GM19043 (cell line): ENCODE results near the gene LUC7L2.
"Not testable (repeated sequence)": the region's sequence is repeated elsewhere in the genome, so short reads cannot be mapped to it uniquely, and the experiment has no call there.

ENCODE experiments used
- ATAC-seq: cut with Tn5 transposase; IDR thresholded peaks from one replicate; pipeline ENCODE4 v1.9.1; 2021; ENCODE audit warnings: low read depth; ENCODE audit not compliant: unreplicated experiment

Gene LUC7L2

GRCh38 chr7:139441961-139442360 is 82.3 kb downstream of the LUC7L2 start:
- no peak for ATAC-seq

- ATAC-seq = no peak
These were observed 86.6 kb downstream of the LUC7L2 start for GRCh38 chr7:139446051-139446890.

GRCh38 chr7:139450851-139451250 is 91.2 kb downstream of the LUC7L2 start:
- ATAC-seq = no peak

GRCh38 chr7:139451638-139452037 is 91.9 kb downstream of the LUC7L2 start:
- ATAC-seq = no peak

- ATAC-seq = no peak
These were observed 93.4 kb downstream of the LUC7L2 start for GRCh38 chr7:139452958-139453672.

GRCh38 chr7:139453673-139454321 is 94.1 kb downstream of the LUC7L2 start:
- no peak for ATAC-seq

GRCh38 chr7:139455789-139456188 is 96.1 kb downstream of the LUC7L2 start:
- ATAC-seq = no peak

GRCh38 chr7:139456511-139456910 is 96.8 kb downstream of the LUC7L2 start:
- ATAC-seq = no peak

GRCh38 chr7:139457153-139457946 is 97.7 kb downstream of the LUC7L2 start:
- no peak for ATAC-seq

- not testable (repeated sequence) for ATAC-seq
These were observed 103.7 kb downstream of the LUC7L2 start for GRCh38 chr7:139463421-139463820.

- not testable (repeated sequence) for ATAC-seq
These were observed 104.8 kb downstream of the LUC7L2 start for GRCh38 chr7:139464511-139464910.

GRCh38 chr7:139465072-139465471 is 105.4 kb downstream of the LUC7L2 start:
- not testable (repeated sequence) for ATAC-seq

GRCh38 chr7:139467729-139468128 is 108.0 kb downstream of the LUC7L2 start:
- ATAC-seq = not testable (repeated sequence)

GRCh38 chr7:139468281-139468680 is 108.6 kb downstream of the LUC7L2 start:
- not testable (repeated sequence) for ATAC-seq

GRCh38 chr7:139471740-139472353 is 112.2 kb downstream of the LUC7L2 start:
- ATAC-seq = no peak
